Fibroblast of skin of scalp (primary cell): ENCODE data around the gene CFAP46.
"Not testable (repeated sequence)": the region's sequence is repeated elsewhere in the genome, so short reads cannot be mapped to it uniquely, and the experiment has no call there.

Source experiments
- DNase-seq: peaks from one replicate; pipeline ENCODE4 v3.0.0-alpha.2; 2013

Gene CFAP46

DNA sequence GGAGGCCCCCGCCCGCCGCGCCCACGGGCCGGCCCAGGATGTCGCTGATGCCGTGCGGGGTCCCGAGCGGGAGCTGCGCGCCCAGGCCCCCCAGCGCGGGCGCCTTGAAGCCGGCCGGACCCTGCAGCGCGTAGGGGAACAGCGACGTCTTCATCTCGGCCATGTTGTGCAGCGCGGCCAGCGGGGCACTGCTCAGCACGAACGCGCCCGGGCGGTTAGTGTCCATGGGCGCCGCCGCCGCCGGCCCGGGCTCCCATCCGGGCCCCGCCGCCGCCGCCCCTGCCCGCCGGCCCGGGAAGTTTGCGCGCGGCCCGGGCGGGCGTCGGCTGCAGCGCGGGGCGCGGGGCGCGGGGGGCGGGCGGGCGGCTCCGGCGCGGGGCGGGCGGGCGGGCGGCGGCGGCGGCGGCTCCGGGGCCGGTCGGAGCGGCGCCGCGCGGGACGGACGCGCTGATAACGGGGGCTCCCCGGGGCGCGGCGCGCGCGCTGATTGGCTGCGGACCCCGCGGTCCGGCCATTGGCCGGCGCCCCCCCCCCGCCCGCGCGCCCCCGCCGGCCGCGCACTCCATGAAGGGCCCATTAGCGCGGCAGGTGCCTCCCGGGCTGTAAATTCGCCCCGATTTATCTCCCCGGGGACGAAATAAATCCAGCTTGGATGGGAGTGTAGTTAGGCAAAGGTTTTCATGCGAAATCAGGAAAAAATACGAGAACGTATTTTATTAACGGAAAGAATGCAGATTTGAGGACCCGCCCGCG is 156.5 kb downstream of the CFAP46 start, which contains the start of gene NKX6-2:
Gene NKX6-2, minus strand, starts transcription at position 425 of the 753 bp plus-strand sequence. Its CDS starts 199 bp downstream, at position 226.
- no peak for DNase-seq

DNA sequence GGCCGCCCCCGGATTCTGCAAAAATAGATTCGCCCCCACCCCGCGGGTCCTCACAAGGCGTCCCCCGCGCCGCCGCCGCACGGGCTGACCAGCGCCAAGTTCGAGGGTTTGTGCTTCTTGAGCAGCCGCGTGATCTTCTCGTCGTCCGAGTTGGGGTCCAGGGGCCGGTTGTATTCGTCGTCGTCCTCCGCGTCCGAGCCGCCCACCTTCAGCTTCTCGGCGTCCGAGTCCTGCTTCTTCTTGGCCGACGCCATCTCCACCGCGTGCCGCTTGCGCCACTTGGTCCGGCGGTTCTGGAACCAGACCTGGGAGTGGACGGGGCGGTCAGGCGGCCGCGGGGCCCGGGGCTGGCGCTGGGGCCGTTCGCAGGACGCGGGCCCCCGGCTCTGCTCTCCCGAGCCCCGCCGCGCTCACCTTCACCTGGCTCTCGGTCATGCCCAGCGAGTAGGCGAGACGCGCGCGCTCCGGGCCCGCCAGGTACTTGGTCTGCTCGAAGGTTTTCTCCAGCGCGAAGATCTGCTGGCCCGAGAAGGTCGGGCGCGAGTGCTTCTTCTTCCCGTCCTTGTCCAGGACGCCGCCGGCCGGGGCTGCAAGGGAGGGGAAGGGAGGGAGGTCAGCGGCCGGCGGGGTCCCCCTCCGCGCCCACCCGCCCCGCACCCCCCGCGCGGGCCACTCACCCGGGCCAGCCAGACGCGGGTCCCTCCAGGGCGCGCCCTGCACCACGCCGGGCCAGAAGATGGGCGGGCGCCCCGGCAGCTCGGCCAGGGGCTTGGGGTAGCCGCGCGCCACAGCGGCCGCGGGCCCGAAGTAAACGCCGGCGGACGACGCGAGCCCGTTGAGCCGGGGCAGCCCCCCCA is 157.3 kb downstream of the CFAP46 start:
- DNase-seq, result no peak

DNA sequence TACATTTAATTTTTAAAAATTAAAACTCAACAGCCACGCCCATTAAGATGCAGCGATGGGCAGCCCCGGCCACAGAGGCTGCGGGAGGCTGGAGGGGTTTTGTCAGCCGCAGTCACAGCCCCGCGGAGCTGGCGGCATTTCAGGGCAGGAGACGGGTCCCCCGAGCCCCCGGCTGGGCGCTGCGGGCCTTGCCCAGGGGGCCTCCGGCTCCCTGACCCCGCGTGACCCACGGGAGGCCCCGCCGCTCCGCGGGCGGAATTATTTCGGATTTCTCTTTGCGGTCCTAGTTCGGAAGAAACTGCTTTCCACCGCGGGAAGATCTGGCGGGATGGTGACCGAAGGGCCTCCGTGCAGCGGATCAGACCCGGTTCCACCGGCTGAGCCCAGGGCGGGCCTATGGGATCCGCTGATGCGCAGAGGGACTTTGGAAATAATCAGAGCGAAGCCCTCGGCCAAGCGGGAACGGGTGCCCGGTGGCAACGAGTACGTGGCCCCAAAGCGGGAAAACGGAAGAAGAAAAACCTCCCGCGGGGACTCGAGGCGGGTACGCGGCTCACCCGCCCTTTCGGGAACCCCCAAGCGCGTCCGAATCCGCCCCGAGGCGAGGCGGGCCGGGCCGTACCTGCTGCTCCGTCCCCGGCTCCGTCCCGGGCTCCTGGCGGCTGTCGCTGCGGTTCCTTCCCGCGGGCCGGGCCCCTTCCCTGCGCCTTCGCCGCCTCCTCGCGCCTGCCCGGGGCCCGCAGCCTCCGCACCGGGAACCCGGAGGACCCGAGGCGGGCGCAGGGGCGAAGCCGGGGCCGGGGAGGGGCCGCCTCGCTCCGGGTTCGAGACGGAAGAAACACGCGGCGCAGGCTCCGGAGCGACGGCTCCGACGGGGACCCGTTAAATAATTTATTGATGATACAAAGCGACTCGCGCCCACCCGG is 158.2 kb downstream of the CFAP46 start:
- DNase-seq, result no peak

DNA sequence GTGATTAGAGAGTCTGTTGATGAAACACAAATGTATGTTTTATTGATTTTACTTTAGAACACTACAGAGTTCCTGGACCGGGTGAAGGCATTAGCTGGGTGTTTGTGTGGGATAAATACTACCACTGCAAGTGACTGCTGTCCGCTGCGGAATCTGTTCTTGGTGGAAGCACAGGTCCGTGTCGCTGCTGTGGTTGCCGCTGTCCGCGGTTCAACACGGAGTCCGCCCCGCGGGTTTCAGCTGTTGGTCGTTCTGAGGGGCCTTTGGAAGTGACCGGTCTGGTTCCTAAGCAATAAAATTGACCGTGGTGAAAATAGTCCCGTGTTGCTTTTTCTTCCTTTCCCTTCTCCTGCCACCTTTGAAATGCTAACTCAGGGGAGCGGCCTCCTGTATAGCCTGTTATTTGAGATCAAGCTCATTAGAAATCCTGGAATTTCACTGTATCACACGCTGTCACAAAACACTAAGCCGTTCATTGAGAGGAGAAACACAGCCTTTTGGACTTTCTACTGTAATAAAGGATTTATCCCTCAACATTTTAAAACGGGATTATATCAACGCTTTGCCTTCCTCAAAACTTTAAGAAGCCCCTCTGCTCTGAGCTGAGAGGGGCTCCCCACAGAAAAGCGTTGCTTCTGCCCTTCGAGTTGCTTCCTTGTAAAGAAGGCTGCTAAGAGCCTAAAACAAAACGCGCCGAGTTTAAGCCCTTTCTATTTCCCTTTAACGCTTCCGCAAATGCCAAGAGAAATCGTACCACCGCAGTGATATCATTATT is 159.0 kb downstream of the CFAP46 start:
- DNase-seq, result no peak

DNA sequence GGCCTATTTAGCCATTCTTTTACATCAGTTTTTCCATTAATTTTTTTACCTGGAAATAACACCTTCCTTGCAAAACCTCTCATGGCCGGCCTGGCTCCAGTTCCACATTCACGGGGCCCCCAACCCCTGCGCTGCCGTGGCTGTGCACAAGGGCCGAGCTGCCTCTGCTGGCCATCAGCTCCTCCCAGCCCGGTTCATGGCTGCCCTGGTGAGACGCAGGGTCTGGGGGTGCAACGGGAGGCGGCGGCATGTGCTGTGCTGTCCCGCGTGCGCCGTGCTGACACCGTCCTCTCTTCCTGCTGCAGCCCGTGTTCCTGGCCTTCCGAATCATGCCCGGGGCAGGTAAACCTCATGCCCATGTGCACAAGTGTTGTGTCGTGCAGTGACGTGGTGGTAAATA is 160.8 kb downstream of the CFAP46 start:
- DNase-seq, result no peak

DNA sequence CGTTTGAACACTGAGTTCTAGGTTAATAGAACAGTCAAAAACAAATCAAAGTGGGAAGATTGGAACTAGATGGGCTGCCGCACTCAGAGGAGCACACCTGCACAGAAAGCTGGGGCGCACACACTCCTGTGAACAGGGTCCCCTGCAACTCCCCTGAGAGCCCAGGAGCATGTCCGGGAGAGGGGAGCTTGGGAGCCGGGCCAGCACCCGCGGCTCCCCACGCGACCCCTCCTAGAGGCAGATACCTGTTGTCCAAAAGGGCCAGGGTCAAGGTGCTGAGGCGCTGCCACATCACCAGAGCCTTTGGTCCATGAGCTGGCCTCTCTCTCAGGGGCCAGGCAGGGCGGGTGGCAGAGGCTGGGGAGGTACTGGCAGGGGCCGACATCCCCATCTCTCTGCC is 162.0 kb downstream of the CFAP46 start:
- DNase-seq, result no peak

DNA sequence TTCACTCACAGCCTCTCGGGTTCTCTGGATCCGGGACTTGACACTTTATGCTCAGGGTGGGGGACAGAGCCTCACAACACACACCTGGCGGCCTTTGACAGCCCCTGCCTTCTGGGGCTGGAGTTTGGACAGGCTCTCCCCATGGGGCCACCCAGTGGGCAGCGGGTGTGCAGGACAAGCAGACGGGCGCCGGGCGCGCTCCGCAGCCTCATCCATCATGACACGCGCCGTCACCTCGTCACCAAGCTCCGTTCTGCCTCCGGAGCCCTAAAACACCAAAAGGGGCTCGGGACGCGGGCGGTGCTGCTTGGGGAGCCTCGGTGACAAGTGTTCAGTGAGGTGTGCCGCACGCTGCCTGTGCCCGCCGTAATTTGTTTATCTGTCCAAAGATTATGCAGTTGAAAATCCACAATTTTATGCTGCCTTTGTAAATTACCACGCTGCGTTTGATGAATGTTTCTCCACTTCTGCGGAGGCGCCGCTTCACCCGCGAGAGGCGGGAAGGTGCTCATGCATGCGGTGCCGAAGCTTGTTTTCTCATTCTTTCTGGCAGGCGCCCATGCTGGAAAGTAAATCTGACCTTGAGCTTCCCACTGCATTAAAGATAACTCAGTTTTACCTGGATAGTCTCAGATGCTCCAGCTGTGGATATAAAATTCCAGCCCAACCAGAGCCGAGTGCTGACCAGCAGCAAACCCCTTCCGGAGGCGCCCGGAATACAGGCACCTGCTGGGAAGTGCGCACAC is 162.6 kb downstream of the CFAP46 start:
- no peak for DNase-seq

DNA sequence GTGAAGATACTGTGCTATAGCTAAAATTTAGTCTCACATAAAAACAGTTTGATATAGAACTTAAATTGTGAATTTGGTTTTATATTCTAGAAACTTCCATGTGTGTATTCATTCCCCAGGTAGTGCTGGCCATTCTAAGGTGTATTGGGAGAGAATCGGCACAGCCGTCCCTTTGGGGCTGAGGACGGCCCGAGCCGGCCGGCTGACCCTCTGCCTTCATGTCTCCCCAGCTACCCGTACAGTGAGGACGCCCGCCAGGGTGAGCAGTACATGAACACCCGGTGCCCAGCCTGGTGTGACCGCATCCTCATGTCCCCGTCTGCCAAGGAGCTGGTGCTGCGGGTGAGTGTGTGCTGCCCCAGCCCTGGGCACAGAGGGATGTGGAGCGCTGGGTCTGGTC is 164.9 kb downstream of the CFAP46 start:
- no peak for DNase-seq

DNA sequence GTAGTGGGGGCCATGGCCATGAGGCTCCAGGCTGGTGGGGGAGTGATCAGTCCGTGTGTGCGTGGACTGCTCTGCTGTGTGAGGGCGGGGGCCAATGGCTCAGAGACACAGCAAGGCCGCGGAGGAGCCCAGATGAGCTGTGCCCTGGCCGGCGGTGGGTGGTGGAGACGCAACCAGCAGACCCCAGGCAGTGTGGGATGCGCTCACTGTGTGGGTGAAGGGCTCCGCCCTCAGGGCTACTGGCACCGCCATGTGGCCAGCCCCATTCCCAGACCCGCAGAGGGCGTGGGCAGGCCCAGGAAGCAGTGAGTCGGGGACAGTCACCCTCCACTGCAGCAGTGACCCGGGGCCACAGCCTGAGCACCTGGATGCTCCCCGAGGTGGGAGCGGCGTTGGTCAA is 165.5 kb downstream of the CFAP46 start:
- no peak for DNase-seq

DNA sequence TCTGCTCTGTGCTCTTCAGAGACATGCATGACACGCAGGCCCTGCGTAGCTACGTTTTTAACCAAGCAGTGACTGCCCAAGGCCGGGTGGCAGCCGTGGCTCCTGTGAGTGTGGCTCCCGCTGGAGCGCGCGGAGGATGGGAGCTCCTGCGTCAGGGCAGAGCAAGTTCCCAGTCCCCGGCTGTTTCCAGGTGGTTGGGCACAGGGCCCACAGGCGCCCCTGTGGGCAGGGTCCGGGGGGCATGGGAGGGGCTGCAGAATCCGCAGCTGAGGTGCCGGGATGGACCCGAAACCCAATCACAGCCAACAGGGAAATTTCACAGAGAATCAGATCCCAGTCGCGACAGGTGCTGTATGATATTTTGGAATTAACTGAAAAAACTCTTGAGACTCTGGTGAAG is 166.2 kb downstream of the CFAP46 start:
- no peak for DNase-seq

DNA sequence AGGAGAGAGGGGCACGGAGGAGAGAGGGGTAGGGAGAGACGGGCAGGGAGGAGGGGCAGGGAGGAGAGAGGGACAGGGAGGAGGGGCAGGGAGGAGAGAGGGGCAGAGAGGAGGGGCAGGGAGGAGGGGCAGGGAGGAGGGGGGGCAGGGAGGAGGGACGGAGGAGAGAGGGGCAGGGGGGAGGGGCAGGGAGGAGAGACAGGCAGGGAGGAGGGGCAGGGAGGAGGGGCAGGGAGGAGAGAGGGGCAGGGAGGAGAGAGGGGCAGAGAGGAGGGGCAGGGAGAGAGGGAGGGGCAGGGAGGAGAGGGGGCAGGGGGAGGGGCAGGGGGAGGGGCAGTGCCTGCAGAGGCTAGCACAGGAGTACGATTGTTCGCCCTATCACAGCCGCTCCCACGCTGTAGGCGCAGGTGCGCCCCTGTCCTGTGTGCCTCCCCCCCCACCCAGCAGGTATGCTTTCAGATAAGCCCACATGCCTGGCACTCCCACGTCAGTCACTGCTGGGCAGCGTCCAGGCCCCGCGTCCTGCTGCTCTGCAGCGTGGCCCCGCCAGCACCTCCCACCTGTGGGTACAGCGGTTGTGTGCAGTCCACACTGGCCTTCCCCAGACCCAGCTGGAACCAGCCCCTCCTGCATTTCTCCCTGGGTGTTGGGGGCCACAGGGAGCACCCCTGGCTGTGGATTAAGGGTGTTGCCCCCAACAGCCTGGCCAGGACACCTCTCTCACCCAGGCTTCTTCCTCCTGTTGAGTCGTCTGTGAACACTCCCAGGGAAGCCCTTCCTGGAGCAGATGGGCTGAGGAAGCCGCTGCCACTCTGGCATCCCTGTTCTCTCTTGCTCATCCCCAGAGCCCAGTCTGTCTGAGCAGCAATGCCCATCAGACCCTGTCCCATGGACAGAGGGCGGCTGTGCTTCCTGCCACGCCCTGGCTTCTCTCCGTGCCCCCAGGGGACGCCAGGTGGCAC is 167.2 kb downstream of the CFAP46 start:
- DNase-seq, result peak; percentile 97

DNA sequence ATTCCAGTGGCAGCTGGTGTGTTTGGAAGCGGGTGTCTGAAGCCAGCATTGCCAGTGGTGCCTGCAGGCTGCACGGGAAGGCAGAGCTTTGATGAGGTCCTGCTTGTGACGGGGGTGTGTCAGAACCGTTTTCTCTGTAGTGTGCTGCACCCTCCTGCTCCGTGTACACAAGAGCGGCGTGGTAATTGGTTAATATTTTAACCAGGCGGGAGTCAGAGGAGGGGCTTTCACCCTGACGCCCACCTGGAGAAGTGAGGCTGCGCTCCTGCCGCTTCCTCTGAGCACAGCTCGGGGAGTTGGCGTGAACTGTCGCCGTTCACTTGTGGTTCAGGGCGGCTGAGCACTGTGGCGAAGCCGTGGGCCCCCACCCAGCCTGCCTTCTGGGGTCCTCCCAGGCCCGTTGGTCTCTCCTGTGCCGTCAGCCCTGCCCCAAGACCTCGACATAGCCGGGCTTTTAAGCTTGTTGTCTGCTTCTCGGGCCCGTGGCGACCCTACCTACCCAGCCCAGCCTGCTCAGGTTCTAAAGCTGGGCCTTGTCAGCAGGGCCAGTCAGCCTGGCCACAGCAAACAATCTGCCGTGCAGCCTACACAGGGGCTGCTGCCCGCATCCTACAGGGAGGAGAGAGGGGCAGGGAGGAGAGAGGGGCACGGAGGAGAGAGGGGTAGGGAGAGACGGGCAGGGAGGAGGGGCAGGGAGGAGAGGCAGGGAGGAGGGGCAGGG is 168.0 kb downstream of the CFAP46 start:
- DNase-seq, result peak; percentile 9

DNA sequence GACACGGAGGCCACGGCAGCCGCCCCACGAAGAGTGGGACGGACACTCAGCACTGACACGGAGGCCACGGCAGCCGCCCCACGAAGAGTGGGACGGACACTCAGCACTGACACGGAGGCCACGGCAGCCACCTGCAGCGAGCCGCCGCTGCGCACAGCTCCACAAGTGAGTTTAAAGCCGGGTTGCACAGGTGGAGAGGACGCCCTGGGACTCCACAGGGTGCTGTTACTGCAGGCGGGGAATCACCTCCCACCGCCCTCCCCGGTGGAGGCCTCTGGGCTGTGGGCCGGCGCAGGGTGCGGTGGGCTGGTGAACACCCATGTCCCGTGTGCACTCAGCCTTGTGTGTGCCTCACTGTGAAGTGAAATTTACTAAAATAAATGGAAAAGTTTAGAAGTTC is 169.6 kb downstream of the CFAP46 start:
- DNase-seq, result not testable (repeated sequence)

DNA sequence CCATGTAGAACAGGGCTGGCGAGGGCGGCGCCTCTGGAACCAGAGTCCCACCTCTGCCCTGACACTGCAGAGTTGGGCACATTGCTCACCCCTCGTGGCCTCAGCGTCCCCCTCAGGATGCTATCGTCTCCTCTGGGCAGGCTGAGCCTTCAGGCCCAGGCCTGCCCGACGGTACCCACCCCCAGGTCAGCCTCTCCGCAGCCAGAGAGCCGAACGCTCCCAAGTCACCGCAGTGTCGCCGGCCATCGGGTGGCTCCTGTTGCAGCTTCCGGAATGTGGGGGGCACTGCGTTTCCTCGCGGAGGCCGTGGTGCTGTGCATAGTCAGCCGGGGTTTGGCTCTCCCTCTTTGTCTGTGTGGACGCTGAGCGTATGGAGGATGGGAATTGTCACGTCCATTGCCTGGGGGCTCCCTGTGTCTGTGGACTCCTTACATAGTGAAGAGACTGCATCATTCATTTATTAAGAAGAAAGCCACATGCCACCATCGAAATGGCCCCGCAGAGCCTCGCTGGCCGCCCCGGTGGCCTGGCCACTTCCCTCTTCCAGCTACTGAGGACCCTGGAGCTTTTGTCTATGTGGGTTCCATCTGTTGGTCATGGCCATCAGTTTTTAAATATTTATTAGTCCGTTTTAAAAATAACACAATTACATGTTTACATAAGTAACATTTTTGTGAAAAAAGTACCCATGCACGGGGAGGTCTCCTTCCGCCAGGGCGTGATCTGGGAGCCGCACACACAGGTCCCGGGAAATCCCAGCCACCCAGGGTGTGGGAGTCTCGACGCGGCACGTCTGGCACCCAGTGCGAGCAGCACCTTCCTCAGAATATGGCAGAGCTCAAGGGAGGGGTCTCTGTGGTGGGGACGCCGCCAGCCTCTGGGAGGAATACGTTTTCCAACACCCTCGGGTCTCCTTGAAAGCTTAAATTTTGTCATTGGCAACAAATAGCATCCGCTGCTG is 172.0 kb downstream of the CFAP46 start:
- DNase-seq, result no peak

DNA sequence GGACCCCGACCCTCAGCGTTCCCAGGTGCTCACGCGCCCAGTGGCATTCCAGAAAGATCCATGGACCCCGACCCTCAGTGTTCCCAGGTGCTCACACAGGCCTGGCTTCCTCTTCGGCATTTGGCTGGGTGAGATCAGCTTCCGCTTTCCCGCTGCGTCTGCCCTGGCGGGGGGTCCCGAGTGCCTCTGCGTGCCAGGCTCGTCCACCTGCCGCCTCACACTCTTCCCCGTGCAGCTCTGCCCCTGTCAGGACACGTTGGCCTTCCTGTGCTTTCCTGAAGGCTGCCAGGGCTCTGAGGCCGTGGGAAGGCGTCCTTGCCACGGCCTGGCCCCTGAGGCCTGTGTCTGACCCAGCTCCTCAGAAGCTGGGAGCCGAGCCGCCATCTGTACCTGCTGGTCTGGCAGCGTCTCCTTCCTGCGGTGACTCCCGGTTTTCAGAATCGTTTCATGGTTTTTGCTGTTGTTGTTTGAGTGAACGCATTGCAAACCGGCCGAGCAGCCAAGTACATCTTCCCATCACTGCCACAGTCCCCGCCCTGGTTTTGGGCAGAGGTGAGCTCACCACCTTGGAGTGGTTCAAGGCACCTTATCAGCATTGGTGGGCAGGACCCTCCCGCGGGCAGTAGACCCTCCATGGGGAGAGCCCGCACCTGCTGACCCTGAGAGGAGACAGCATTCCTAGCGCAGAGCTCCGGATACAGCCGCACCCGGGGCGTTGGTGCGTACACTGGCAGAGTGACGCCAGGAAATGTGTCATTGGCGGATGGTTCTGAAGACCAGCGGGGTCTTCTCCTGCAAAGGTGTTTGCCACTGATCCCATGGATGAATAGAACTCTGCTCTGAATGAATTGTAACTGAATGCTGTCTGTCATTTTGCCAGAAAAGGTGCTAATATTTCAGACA is 173.8 kb downstream of the CFAP46 start:
- DNase-seq, result no peak

DNA sequence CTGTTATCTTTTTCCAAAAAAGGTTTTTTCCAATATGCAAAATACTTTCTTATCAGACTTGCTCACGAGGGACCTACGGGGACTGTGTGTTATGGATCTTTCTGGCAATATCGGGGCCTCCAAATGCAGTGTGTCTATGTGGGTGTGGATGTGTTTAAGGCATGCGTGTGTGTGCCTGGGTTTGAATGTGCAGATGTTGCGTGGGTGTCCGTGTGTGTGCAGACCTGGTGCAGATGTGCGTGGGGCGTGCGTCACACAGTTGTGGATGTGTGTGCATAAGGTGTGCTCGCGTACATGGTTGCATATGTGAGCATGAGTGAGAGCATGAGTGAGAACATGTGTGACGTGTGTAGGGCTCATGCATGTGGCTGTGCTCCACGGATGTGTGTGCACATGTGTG is 176.1 kb downstream of the CFAP46 start:
- no peak for DNase-seq

DNA sequence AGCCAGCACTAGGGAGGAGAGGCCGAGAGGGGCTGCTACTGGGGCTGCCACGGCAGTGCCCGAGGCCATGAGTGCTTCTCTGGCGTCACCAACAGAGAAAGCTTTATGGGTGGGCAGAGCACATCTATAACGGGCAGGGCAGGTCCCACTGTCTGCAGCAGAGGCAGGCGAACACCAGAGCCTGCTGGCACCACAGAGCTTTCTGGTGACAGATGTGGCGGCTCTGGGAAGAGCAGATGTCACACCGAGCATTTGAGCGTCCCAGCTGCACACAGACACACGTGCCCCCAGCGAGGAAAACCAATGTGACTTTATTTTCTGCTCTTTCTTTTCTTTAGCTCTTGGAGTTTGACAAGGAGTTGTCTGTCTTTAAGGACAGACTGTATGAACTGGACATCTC is 176.9 kb downstream of the CFAP46 start:
- no peak for DNase-seq
